Suprapubic skin (tissue), 4 donors: Measurements from ENCODE around the gene PRKAG2.

Source experiments
- EP300 ChIP-seq: sonication (generic); formaldehyde crosslinking; IDR thresholded peaks from one replicate; pipeline ENCODE4 v1.6.1; 2017; ENCODE audit warnings: antibody characterized with exemption
- POLR2AphosphoS5 ChIP-seq, 3 donors: sonication (generic); formaldehyde crosslinking; IDR thresholded peaks; one replicate each; pipeline ENCODE4 v1.6.1; 2017; ENCODE audit warnings: antibody characterized with exemption in 3 of 3
- TF ChIP-seq, protein P1 (sequence below), 2 donors: fragments of 200-600 bp in 1 of 2; fragments of 450-650 bp in 1 of 2; sonication (generic) in 1 of 2; IDR thresholded peaks; one replicate each; pipeline ENCODE4 v1.5.1; 2016 to 2019; ENCODE audit warnings: antibody characterized with exemption in 2 of 2, mild to moderate bottlenecking in 1 of 2, moderate library complexity in 1 of 2

DNA sequence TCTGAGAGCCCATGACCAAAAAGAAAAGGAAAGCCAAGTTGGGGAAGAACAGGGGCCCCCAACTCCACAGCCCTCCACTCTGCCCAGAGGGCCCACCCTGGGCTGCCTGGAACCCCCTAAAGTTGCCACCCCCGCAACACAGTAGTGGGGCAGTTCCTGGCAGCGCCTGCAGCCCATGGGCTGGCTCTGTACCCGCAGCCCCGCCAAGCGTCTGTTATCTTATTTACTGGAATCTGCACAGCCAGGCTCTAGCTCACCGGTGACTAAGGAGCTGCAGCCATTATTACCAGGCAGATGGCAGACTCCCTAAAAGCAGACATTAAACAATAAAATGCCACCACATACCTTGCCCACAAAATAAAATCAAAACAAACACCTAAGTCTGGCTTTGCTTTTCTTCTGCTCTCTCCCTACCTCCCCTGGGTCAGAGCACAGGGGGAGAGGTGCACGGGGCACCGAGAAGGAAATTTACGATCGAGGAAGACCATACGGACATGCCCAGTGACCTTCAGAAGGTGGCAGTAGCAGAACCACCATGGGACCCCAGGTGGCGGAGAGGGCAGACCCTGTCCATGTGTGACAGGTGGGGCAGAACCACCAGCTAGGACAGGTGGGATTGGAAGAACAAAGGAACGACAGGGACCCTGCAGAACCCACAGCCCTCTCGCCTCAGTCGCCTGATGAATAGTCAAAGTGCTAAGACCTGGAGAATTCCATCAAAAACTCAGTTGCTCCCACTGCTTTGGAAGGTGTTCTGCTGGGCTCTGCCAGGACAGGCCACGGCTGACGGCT, 66.3 kb downstream of the PRKAG2 start:
- TF ChIP-seq, protein P1, sequence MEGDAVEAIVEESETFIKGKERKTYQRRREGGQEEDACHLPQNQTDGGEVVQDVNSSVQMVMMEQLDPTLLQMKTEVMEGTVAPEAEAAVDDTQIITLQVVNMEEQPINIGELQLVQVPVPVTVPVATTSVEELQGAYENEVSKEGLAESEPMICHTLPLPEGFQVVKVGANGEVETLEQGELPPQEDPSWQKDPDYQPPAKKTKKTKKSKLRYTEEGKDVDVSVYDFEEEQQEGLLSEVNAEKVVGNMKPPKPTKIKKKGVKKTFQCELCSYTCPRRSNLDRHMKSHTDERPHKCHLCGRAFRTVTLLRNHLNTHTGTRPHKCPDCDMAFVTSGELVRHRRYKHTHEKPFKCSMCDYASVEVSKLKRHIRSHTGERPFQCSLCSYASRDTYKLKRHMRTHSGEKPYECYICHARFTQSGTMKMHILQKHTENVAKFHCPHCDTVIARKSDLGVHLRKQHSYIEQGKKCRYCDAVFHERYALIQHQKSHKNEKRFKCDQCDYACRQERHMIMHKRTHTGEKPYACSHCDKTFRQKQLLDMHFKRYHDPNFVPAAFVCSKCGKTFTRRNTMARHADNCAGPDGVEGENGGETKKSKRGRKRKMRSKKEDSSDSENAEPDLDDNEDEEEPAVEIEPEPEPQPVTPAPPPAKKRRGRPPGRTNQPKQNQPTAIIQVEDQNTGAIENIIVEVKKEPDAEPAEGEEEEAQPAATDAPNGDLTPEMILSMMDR (IDR thresholded peaks at IDR 0.05), result no peak
- TF ChIP-seq POLR2AphosphoS5 (IDR thresholded peaks at IDR 0.05) (no peak), EP300 (no peak)
